ENCODE measurements around the gene NHLH1.
"Not testable (repeated sequence)": the region's sequence is repeated elsewhere in the genome, so short reads cannot be mapped to it uniquely, and the experiment has no call there.

The NHLH1 gene

GRCh38 chr1:160377585-160378206 lies 10.8 kb downstream of the NHLH1 start:
- DNase-seq (ENCODE audit: low read depth, low spot score), result no peak

GRCh38 chr1:160384812-160385211 lies 17.9 kb downstream of the NHLH1 start:
- not testable (repeated sequence) for DNase-seq (ENCODE audit: low read depth, low spot score)

- not testable (repeated sequence) for DNase-seq (ENCODE audit: low read depth, low spot score)
Observed at GRCh38 chr1:160388406-160388805, 21.5 kb downstream of the NHLH1 start.

- DNase-seq (ENCODE audit: low read depth, low spot score), result no peak
Observed at GRCh38 chr1:160394673-160395072, 27.8 kb downstream of the NHLH1 start.

GRCh38 chr1:160397651-160398050 lies 30.8 kb downstream of the NHLH1 start:
- DNase-seq (ENCODE audit: low read depth, low spot score), result no peak

GRCh38 chr1:160398823-160399222 lies 32.0 kb downstream of the NHLH1 start:
- no peak for DNase-seq (ENCODE audit: low read depth, low spot score)

GRCh38 chr1:160399544-160400222 lies 32.8 kb downstream of the NHLH1 start:
- no peak for DNase-seq (ENCODE audit: low read depth, low spot score)

GRCh38 chr1:160400223-160400645 lies 33.4 kb downstream of the NHLH1 start, which contains the start of gene VANGL2:
TSS of gene VANGL2 (plus strand) at chr1:160400564. CDS start at chr1:160415838, 15,274 bp downstream.
- DNase-seq (ENCODE audit: low read depth, low spot score), result no peak

GRCh38 chr1:160400646-160401486 lies 34.0 kb downstream of the NHLH1 start:
- no peak for DNase-seq (ENCODE audit: low read depth, low spot score)

GRCh38 chr1:160401487-160401805 lies 34.6 kb downstream of the NHLH1 start:
- DNase-seq (ENCODE audit: low read depth, low spot score), result no peak

GRCh38 chr1:160402001-160402795 lies 35.3 kb downstream of the NHLH1 start:
- DNase-seq (ENCODE audit: low read depth, low spot score), result no peak

- DNase-seq (ENCODE audit: low read depth, low spot score), result no peak
Observed at GRCh38 chr1:160403244-160403643, 36.4 kb downstream of the NHLH1 start.

GRCh38 chr1:160404094-160404493 lies 37.2 kb downstream of the NHLH1 start:
- DNase-seq (ENCODE audit: low read depth, low spot score), result no peak

- no peak for DNase-seq (ENCODE audit: low read depth, low spot score)
Observed at GRCh38 chr1:160405331-160405877, 38.5 kb downstream of the NHLH1 start.

GRCh38 chr1:160406131-160406968 lies 39.5 kb downstream of the NHLH1 start:
- DNase-seq (ENCODE audit: low read depth, low spot score), result no peak

GRCh38 chr1:160407839-160408801 lies 41.2 kb downstream of the NHLH1 start:
- DNase-seq (ENCODE audit: low read depth, low spot score), result no peak

GRCh38 chr1:160408864-160409263 lies 42.0 kb downstream of the NHLH1 start:
- no peak for DNase-seq (ENCODE audit: low read depth, low spot score)

- DNase-seq (ENCODE audit: low read depth, low spot score), result no peak
Observed at GRCh38 chr1:160409486-160409885, 42.6 kb downstream of the NHLH1 start.

- DNase-seq (ENCODE audit: low read depth, low spot score), result no peak
Observed at GRCh38 chr1:160410406-160411005, 43.6 kb downstream of the NHLH1 start.
